SIG-M5 treated with dmso at 0.1 percent for 504 hours (cell line): ENCODE measurements around the gene TLE6.
"Not testable (repeated sequence)": the region's sequence is repeated elsewhere in the genome, so short reads cannot be mapped to it uniquely, and the experiment has no call there.

Source experiments
- DNase-seq: peaks from one replicate; lab custom pipeline; 2025; ENCODE audit not compliant: unreplicated experiment; lab: John Stamatoyannopoulos, UW

The TLE6 gene

GRCh38 chr19:3027292-3027691, 49.9 kb downstream of the TLE6 start:
- DNase-seq: no peak

- DNase-seq: no peak
These were observed 50.6 kb downstream of the TLE6 start for GRCh38 chr19:3027981-3028304.

- no peak for DNase-seq
These were observed 51.1 kb downstream of the TLE6 start for GRCh38 chr19:3028305-3029064.

- DNase-seq: no peak
These were observed 51.9 kb downstream of the TLE6 start, which contains the start of gene TLE2 for GRCh38 chr19:3029065-3029923. Gene TLE2 (minus strand): TSS chr19:3029280. CDS start chr19:3028904, 376 bp downstream.

- DNase-seq: no peak
These were observed 54.2 kb downstream of the TLE6 start for GRCh38 chr19:3031607-3031867.

GRCh38 chr19:3033595-3034405, 56.4 kb downstream of the TLE6 start:
- DNase-seq: no peak

- DNase-seq: no peak
These were observed 57.0 kb downstream of the TLE6 start for GRCh38 chr19:3034406-3034655.

GRCh38 chr19:3034656-3035541, 57.5 kb downstream of the TLE6 start:
- no peak for DNase-seq

- peak; percentile 96 for DNase-seq
These were observed 58.3 kb downstream of the TLE6 start for GRCh38 chr19:3035542-3036118.

- DNase-seq: peak; percentile 85
These were observed 59.0 kb downstream of the TLE6 start for GRCh38 chr19:3036119-3036976.

GRCh38 chr19:3036977-3037544, 59.7 kb downstream of the TLE6 start:
- not testable (repeated sequence) for DNase-seq

GRCh38 chr19:3038214-3038613, 60.9 kb downstream of the TLE6 start:
- DNase-seq: no peak

GRCh38 chr19:3039125-3039524, 61.8 kb downstream of the TLE6 start:
- no peak for DNase-seq

GRCh38 chr19:3039641-3040077, 62.3 kb downstream of the TLE6 start:
- DNase-seq: no peak

- no peak for DNase-seq
These were observed 64.0 kb downstream of the TLE6 start for GRCh38 chr19:3041327-3041726.

- no peak for DNase-seq
These were observed 64.6 kb downstream of the TLE6 start for GRCh38 chr19:3041761-3042620.

GRCh38 chr19:3042621-3043267, 65.4 kb downstream of the TLE6 start:
- DNase-seq: no peak
